Loucy (cell line): ENCODE measurements around the gene HSPG2.
A peak's percentile ranks its signal among the peaks of the same experiment; 100 is the strongest.

Source experiments
- H2AFZ ChIP-seq: fragments of 200-600 bp; sonication (generic); 2 replicates; pipeline ENCODE4 v1.6.0; 2016; ENCODE audit warnings: antibody characterized with exemption, mild to moderate bottlenecking, low read length, moderate library complexity
- H3F3A ChIP-seq: fragments of 200-600 bp; 2 replicates; pipeline ENCODE4 v1.6.0; 2016; ENCODE audit warnings: antibody characterized with exemption, low read depth, mild to moderate bottlenecking
- H3K27me3 ChIP-seq: fragments of 200-600 bp; sonication (generic); 2 replicates; pipeline ENCODE4 v1.6.1; 2014; ENCODE audit warnings: low read length, mild to moderate bottlenecking; ENCODE audit not compliant: insufficient read depth, poor library complexity, severe bottlenecking
- H3K36me3 ChIP-seq: fragments of 200-600 bp; sonication (generic); 2 replicates; pipeline ENCODE4 v1.6.1; 2016; ENCODE audit warnings: low read length; ENCODE audit not compliant: insufficient read depth
- H3K4me1 ChIP-seq: fragments of 200-600 bp; sonication (generic); 2 replicates; pipeline ENCODE4 v1.5.1; 2014; ENCODE audit warnings: low read length, mild to moderate bottlenecking; ENCODE audit not compliant: insufficient read depth, poor library complexity, severe bottlenecking
- H3K4me2 ChIP-seq: fragments of 200-600 bp; sonication (generic); 2 replicates; pipeline ENCODE4 v1.6.0; 2014; ENCODE audit warnings: antibody characterized with exemption, low read length, low read depth, mild to moderate bottlenecking; ENCODE audit not compliant: poor library complexity, severe bottlenecking
- H3K4me3 ChIP-seq: fragments of 200-600 bp; sonication (generic); 2 replicates; pipeline ENCODE4 v1.5.1; 2014; ENCODE audit warnings: low read length, mild to moderate bottlenecking, mixed read lengths; ENCODE audit not compliant: poor library complexity, severe bottlenecking
- H3K79me2 ChIP-seq: fragments of 200-600 bp; sonication (generic); 2 replicates; pipeline ENCODE4 v1.6.1; 2014; ENCODE audit warnings: low read length; ENCODE audit not compliant: insufficient read depth
- H3K9ac ChIP-seq: fragments of 200-600 bp; sonication (generic); 2 replicates; pipeline ENCODE4 v1.6.0; 2014; ENCODE audit warnings: mild to moderate bottlenecking, low read depth, low read length, moderate library complexity; ENCODE audit not compliant: poor library complexity, severe bottlenecking
- H3K9me2 ChIP-seq: fragments of 200-600 bp; sonication (generic); replicated peaks from 2 replicates; pipeline ENCODE4 v1.6.1; 2016; ENCODE audit warnings: low read depth, low read length, mixed read lengths
- H3K9me3 ChIP-seq: fragments of 200-600 bp; sonication (generic); 2 replicates; pipeline ENCODE4 v1.6.1; 2014; ENCODE audit warnings: mild to moderate bottlenecking, antibody characterized with exemption, low read length, low read depth; ENCODE audit not compliant: insufficient read depth
- H4K20me1 ChIP-seq: fragments of 200-600 bp; sonication (generic); 2 replicates; pipeline ENCODE4 v1.6.0; 2014; ENCODE audit warnings: antibody characterized with exemption, low read length, mild to moderate bottlenecking; ENCODE audit not compliant: insufficient read depth, poor library complexity, severe bottlenecking
- CTCF ChIP-seq: fragments of 200-600 bp; sonication (generic); conservative IDR thresholded peaks from 2 replicates; pipeline ENCODE4 v1.5.1; 2014; ENCODE audit warnings: mild to moderate bottlenecking, antibody characterized with exemption, low read length
- EZH2phosphoT487 ChIP-seq: fragments of 200-600 bp; IDR thresholded peaks from 2 replicates; pipeline ENCODE4 v1.6.1; 2018; ENCODE audit warnings: antibody characterized with exemption, mild to moderate bottlenecking, moderate library complexity, borderline replicate concordance

HSPG2 gene

GRCh38 chr1:21956720-21957552 lies 19.8 kb upstream of the HSPG2 start:
- Histone ChIP-seq H3F3A (no peaks in the 10 kb centered on the region), H3K36me3 (no peaks in the 10 kb centered on the region), H3K9me2 (no peaks in the 10 kb centered on the region), H3K9ac (no peak overlapping the region), H3K79me2 (no peaks in the 10 kb centered on the region), H3K4me2 (no peak overlapping the region), H3K4me3 (no peak overlapping the region), H3K4me1 (peaks cover 11% of the 10 kb centered on the region), H4K20me1 (no peaks in the 10 kb centered on the region), H3K27me3 (no peaks in the 10 kb centered on the region), H3K9me3 (no peaks in the 10 kb centered on the region), H2AFZ (no peak overlapping the region)
- TF ChIP-seq EZH2phosphoT487: no peak
- no peak for TF ChIP-seq CTCF

- no peak for TF ChIP-seq CTCF
- TF ChIP-seq EZH2phosphoT487: no peak
- H3K4me1 ChIP-seq: peaks cover 11% of the 10 kb centered on the region
- H3K9me3 ChIP-seq: no peaks in the 10 kb centered on the region
- H3K36me3 ChIP-seq: no peaks in the 10 kb centered on the region
- no peaks in the 10 kb centered on the region for H3K79me2 ChIP-seq
- peak overlapping the region; percentile 20 for H3K4me2 ChIP-seq
- no peaks in the 10 kb centered on the region for H3K9me2 ChIP-seq
- peak overlapping the region; percentile 15; the same call in 1 of the 2 replicates for H2AFZ ChIP-seq
- peak overlapping the region; percentile 63 for H3K9ac ChIP-seq
- no peak overlapping the region for H3K4me3 ChIP-seq
- no peaks in the 10 kb centered on the region for H4K20me1 ChIP-seq
- H3F3A ChIP-seq: no peaks in the 10 kb centered on the region
- no peaks in the 10 kb centered on the region for H3K27me3 ChIP-seq
Observed at GRCh38 chr1:21955501-21956281, 18.6 kb upstream of the HSPG2 start.

GRCh38 chr1:21955058-21955457 lies 17.9 kb upstream of the HSPG2 start:
- TF ChIP-seq EZH2phosphoT487 (no peak), CTCF (no peak)
- Histone ChIP-seq H3K4me1 (peaks cover 11% of the 10 kb centered on the region), H3K36me3 (no peaks in the 10 kb centered on the region), H3K79me2 (no peaks in the 10 kb centered on the region), H4K20me1 (no peaks in the 10 kb centered on the region), H3K4me2 (no peak overlapping the region), H3K4me3 (no peak overlapping the region), H3K9me3 (no peaks in the 10 kb centered on the region), H2AFZ (no peak overlapping the region), H3F3A (no peaks in the 10 kb centered on the region), H3K27me3 (no peaks in the 10 kb centered on the region), H3K9ac (no peak overlapping the region), H3K9me2 (no peaks in the 10 kb centered on the region)
